ENCODE data around the gene MED26. TPM values are rescaled to one million over a fixed set of nuclear protein-coding genes. Genes with fewer than 3 reads are reported as not detected.

Gene MED26
- total and polyA plus RNA-seq, 9 of the 15 experiments (the other 6 are each of a cell fraction or from before 2014, with no cell fraction given): 0.71 to 15.1 (median 6.2) TPM

DNA sequence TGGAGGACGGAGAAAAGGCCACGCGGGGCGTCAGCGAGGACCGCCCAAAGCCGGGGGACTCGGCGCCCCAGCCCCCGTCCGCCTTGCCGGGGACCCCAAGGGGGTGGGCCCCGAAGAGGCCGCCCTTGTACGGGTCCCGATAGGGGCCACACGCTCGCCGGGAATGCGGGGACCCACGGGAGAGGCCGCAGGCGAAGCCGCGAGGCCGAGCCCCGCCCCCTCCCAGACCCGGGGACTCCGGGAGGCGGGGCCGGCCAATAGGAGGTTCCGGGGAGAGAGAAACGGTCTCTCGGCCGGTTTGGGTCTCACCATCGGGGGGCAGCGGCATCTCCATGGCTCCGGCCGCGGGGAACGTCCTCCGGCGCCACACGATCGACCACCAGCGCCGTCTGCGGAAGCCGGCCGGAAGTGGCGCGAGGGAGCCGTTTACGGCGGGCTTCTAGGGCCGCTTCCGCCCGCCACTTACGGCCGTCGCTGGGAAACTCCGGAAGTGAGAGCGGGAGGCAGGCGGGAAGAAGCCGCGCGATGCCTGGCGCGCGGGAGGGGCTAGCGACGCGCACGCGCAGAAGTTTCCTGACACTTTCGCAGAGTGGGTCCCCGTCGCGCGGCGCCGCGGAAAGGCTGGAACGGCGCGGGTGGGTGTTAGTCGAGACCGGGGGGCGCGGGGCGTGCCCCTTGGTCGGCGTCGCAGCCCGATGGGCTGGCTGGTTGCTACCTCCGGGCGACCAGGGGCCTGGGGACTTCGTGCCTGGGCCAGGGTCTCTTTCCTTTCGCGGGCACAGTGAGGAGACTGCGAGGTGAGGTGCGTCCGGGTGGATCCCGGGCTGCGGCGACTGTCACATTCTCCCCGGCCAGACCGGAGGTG lies 85.7 kb downstream of the MED26 start, which contains the start of gene CHERP:
CHERP (minus strand) TSS at position 393 of the 865 bp plus-strand sequence; CDS start at position 334, 59 bp downstream.
- no peaks in the 10 kb centered on the region; the same call in 1 of the 2 replicates for H3K9me3 ChIP-seq (replicated peaks; ENCODE audit: control insufficient read depth, insufficient read depth, low read depth, low read length)
- FAIRE-seq (peak; percentile 78), ATAC-seq (peak; percentile 93), DNase-seq (ENCODE audit: extremely low read depth in 1 of 4, low spot score in 3 of 4) (peak; percentile 94 to 97 (median 94))
- peak within 1 kb of the TSS; percentile 63 for H2AFZ ChIP-seq (ENCODE audit: low read depth, low read length)
- no peaks in the 10 kb centered on the region; a peak in 1 of 5 replicates for H3K27me3 ChIP-seq (ENCODE audit: control insufficient read depth in 2 of 2, insufficient read depth in 2 of 2, low read length in 2 of 2)
- H3K4me3 ChIP-seq: peak within 1 kb of the TSS; percentile 91
- in situ Hi-C loops (cut with MboI): no loop called here
- peaks cover 5 to 10% of the 10 kb centered on the region in 2 experiments; a peak in 4 of 5 replicates for H3K4me1 ChIP-seq (replicated peaks in 1 of 2; ENCODE audit: control insufficient read depth in 2 of 2, insufficient read depth in 2 of 2, low read length in 2 of 2)
- under 1% methylated on average over 81 of the region's 108 CpGs for WGBS (ENCODE audit: insufficient coverage, low coverage, missing lambda C conversion rate)
- BruUV-seq (replicated peaks): TSS peak; percentile 80
- peaks cover 6% of the 10 kb centered on the region for H3K9me1 ChIP-seq (ENCODE audit: control insufficient read depth, insufficient read depth, low read length)
- ChIA-PET POLR2A (interaction anchor here (0.7 to 1.3 kb wide), 9 partner anchors 9 to 108 kb away, joined by 3 to 6 read pairs (median 3); partner anchors contain the start of gene MED26), CTCF (ENCODE audit: low intra/inter-chr PET ratio) (no interaction called here)
- H3K36me3 ChIP-seq (ENCODE audit: control insufficient read depth, insufficient read depth, low read length): peaks cover 41% of the 10 kb centered on the region
- H3K79me2 ChIP-seq (ENCODE audit: control insufficient read depth, insufficient read depth, low read length): peaks cover 70% of the 10 kb centered on the region
- H3K9ac ChIP-seq (ENCODE audit: insufficient read depth in 1 of 2, low read depth in 2 of 2, low read length in 2 of 2): peak within 1 kb of the TSS; percentile 90 to 97
- peaks cover 19% of the 10 kb centered on the region for H4K20me1 ChIP-seq (replicated peaks; ENCODE audit: control insufficient read depth, insufficient read depth, low read length)
- peak within 1 kb of the TSS; percentile 79 for H3K27ac ChIP-seq (ENCODE audit: extremely low read depth, low read depth, low read length)
- H3K4me2 ChIP-seq (ENCODE audit: insufficient read depth, low read length): peak within 1 kb of the TSS; percentile 86
- intact Hi-C loops (cut with micrococcal nuclease): loop anchor here (10.0 kb wide), 1 partner anchor 83 kb away; the partner anchor contains the start of gene MED26
- TF ChIP-seq ZNF274 (IDR thresholded peaks at IDR 0.05; ENCODE audit: borderline replicate concordance, low read depth, low read length): no peak
- no peak for TF ChIP-seq NR4A1 (CRISPR knock-in tag; IDR thresholded peaks at IDR 0.05)
- no peak for TF ChIP-seq NR4A1 (tag; IDR thresholded peaks at IDR 0.05)
- TF ChIP-seq, protein P1, sequence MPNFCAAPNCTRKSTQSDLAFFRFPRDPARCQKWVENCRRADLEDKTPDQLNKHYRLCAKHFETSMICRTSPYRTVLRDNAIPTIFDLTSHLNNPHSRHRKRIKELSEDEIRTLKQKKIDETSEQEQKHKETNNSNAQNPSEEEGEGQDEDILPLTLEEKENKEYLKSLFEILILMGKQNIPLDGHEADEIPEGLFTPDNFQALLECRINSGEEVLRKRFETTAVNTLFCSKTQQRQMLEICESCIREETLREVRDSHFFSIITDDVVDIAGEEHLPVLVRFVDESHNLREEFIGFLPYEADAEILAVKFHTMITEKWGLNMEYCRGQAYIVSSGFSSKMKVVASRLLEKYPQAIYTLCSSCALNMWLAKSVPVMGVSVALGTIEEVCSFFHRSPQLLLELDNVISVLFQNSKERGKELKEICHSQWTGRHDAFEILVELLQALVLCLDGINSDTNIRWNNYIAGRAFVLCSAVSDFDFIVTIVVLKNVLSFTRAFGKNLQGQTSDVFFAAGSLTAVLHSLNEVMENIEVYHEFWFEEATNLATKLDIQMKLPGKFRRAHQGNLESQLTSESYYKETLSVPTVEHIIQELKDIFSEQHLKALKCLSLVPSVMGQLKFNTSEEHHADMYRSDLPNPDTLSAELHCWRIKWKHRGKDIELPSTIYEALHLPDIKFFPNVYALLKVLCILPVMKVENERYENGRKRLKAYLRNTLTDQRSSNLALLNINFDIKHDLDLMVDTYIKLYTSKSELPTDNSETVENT (CRISPR knock-in tag; IDR thresholded peaks at IDR 0.05): peak; percentile 79
- TF ChIP-seq NR2C2 (CRISPR knock-in tag; IDR thresholded peaks at IDR 0.05): no peak
- TF ChIP-seq NR2C2 (tag; IDR thresholded peaks at IDR 0.05): 0 out of 2 replicates have a peak, but pooled peaks have one; percentile 11
- TF ChIP-seq, protein P2, sequence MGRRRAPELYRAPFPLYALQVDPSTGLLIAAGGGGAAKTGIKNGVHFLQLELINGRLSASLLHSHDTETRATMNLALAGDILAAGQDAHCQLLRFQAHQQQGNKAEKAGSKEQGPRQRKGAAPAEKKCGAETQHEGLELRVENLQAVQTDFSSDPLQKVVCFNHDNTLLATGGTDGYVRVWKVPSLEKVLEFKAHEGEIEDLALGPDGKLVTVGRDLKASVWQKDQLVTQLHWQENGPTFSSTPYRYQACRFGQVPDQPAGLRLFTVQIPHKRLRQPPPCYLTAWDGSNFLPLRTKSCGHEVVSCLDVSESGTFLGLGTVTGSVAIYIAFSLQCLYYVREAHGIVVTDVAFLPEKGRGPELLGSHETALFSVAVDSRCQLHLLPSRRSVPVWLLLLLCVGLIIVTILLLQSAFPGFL (CRISPR knock-in tag; IDR thresholded peaks at IDR 0.05): peak; percentile 94; the same call in 1 of the 2 replicates
- TF ChIP-seq TAF9B (IDR thresholded peaks at IDR 0.05; ENCODE audit: partially characterized antibody): peak; percentile 66
- TF ChIP-seq, protein P3, sequence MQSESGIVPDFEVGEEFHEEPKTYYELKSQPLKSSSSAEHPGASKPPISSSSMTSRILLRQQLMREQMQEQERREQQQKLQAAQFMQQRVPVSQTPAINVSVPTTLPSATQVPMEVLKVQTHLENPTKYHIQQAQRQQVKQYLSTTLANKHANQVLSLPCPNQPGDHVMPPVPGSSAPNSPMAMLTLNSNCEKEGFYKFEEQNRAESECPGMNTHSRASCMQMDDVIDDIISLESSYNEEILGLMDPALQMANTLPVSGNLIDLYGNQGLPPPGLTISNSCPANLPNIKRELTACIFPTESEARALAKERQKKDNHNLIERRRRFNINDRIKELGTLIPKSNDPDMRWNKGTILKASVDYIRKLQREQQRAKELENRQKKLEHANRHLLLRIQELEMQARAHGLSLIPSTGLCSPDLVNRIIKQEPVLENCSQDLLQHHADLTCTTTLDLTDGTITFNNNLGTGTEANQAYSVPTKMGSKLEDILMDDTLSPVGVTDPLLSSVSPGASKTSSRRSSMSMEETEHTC (IDR thresholded peaks at IDR 0.05): 0 out of 2 replicates have a peak, but pooled peaks have one; percentile 33
- TF ChIP-seq BMI1 (IDR thresholded peaks at IDR 0.05; ENCODE audit: low read length): peak; percentile 62; the same call in 1 of the 2 replicates
- TF ChIP-seq, protein P4, sequence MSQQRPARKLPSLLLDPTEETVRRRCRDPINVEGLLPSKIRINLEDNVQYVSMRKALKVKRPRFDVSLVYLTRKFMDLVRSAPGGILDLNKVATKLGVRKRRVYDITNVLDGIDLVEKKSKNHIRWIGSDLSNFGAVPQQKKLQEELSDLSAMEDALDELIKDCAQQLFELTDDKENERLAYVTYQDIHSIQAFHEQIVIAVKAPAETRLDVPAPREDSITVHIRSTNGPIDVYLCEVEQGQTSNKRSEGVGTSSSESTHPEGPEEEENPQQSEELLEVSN (IDR thresholded peaks at IDR 0.05; ENCODE audit: borderline replicate concordance in 1 of 2, extremely low read depth in 1 of 2, insufficient read depth in 1 of 2, insufficient read length in 1 of 2, low read depth in 1 of 2, low read length in 1 of 2, poor library complexity in 1 of 2, severe bottlenecking in 1 of 2): peak; percentile 81 to 97
- no peak for TF ChIP-seq ZSCAN29 (IDR thresholded peaks at IDR 0.05)
- TF ChIP-seq NELFE (IDR thresholded peaks at IDR 0.05; ENCODE audit: insufficient read depth, insufficient read length): no peak

Measured in K562 (cell line).